AG09309 (cell line): Measurements from ENCODE around the gene DMKN.
A peak's percentile ranks its signal among the peaks of the same experiment; 100 is the strongest.
"Not testable (repeated sequence)": the region's sequence is repeated elsewhere in the genome, so short reads cannot be mapped to it uniquely, and the experiment has no call there.

Experiments used
- DNase-seq: peaks from one replicate; pipeline ENCODE4 v3.0.0-alpha.2; 2010; ENCODE audit warnings: low read depth
- H3K4me3 ChIP-seq: 2 replicates; pipeline ENCODE4 v1.5.1; 2011; ENCODE audit warnings: mild to moderate bottlenecking, low read depth, low read length, moderate library complexity; ENCODE audit not compliant: control insufficient read depth
- TF ChIP-seq, protein P1 (sequence below): IDR thresholded peaks from 2 replicates; pipeline ENCODE4 v1.5.1; 2011; ENCODE audit warnings: mild to moderate bottlenecking, low read depth, low read length, inconsistent platforms; ENCODE audit not compliant: insufficient read depth, control insufficient read depth; ENCODE audit errors: missing control alignments

DMKN gene

GRCh38 chr19:35478794-35479677 is 34.4 kb downstream of the DMKN start:
- TF ChIP-seq, protein P1, sequence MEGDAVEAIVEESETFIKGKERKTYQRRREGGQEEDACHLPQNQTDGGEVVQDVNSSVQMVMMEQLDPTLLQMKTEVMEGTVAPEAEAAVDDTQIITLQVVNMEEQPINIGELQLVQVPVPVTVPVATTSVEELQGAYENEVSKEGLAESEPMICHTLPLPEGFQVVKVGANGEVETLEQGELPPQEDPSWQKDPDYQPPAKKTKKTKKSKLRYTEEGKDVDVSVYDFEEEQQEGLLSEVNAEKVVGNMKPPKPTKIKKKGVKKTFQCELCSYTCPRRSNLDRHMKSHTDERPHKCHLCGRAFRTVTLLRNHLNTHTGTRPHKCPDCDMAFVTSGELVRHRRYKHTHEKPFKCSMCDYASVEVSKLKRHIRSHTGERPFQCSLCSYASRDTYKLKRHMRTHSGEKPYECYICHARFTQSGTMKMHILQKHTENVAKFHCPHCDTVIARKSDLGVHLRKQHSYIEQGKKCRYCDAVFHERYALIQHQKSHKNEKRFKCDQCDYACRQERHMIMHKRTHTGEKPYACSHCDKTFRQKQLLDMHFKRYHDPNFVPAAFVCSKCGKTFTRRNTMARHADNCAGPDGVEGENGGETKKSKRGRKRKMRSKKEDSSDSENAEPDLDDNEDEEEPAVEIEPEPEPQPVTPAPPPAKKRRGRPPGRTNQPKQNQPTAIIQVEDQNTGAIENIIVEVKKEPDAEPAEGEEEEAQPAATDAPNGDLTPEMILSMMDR: no peak
- DNase-seq: no peak
- no peak overlapping the region for H3K4me3 ChIP-seq

- TF ChIP-seq, protein P1: no peak
- H3K4me3 ChIP-seq: no peak overlapping the region
- no peak for DNase-seq
Measured at GRCh38 chr19:35476149-35476548, 37.3 kb downstream of the DMKN start.

DNA sequence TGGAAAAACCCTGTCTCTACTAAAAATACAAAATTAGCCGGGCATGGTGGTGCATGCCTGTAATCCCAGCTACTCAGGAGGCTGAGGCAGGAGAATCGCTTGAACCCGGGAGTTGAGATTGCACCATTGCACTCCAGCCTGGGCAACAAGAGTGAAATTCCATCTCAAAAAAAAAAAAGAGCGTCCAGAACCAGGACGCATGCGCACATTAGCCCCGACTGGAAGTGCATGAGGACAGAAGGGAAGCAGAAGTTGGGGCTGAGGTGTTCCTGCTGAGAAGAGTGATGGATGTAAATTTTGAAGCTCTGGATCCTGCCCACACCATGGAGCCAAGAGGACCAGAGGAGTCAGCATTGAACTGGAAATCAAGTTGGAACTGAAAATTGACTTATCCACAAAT is 38.9 kb downstream of the DMKN start:
- H3K4me3 ChIP-seq, DNase-seq: not testable (repeated sequence)

- H3K4me3 ChIP-seq: no peak overlapping the region
- no peak for DNase-seq
- TF ChIP-seq, protein P1: no peak
Measured at GRCh38 chr19:35474104-35474503, 39.3 kb downstream of the DMKN start.

GRCh38 chr19:35471946-35472345 is 41.5 kb downstream of the DMKN start:
- H3K4me3 ChIP-seq: no peak overlapping the region
- DNase-seq: no peak
- TF ChIP-seq, protein P1: no peak

DNA sequence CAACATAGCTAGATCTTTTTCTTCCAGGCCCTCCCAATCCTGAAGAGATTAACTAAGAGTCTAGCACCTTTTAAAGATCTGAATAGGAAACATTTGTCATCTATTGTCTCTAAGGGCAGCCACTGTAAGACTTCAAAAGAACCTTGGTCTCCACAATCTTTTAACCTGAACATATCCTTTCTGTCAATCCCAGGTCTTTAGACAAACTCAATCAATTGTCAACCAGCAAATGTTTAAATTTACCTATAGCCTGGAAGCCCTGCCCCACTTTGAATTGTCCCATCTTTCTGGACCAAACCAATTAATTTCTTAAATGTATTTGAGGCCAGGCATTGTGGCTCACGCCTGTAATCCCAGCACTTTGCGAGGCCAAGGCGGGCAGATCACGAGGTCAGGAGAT is 42.4 kb downstream of the DMKN start:
- not testable (repeated sequence) for H3K4me3 ChIP-seq, DNase-seq

DNA sequence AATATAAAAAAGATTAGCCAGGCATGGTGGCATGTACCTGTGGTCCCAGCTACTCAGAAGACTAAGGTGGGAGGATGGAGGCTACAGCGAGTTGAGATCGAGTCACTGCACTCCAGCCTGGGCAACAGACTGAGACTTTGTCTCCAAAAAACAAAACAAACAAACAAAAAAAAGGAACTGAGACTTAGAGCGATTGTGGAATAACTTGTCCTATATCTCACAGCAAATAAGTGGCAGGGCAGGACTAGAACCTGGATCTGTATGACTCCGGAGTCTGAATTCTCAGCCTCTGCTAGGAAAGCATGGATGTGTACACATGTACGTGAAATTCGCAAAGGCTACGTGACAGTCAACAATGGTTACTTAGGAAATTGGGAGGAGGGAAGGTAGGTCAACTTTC is 43.3 kb downstream of the DMKN start:
- H3K4me3 ChIP-seq: no peak overlapping the region
- DNase-seq: no peak
- TF ChIP-seq, protein P1: no peak

DNA sequence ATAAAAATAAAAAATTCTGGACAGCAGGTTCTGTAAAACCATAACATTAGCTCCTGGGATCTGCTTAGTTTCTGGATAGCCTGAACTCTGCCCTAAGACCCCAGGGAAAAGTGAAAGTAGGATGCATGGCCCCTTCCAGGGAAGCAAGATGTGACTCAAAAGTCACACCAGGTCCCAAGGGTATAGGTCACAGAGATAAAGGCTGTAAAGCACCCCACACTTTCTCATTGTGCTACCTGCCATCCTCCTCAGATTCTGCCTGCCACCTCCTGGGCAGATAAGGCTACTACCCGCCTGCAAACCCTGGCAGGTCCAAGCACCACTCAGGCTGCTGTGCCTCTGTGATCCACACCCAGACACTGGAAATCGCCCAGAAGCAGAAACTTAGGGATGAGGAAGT is 44.8 kb downstream of the DMKN start:
- TF ChIP-seq, protein P1: peak; percentile 61
- H3K4me3 ChIP-seq: no peak overlapping the region
- no peak for DNase-seq
